A549 (cell line): ENCODE results near the gene ZNF93. TPM values are rescaled to one million over a fixed set of nuclear protein-coding genes. Genes with fewer than 3 reads are reported as not detected.
"Not testable (repeated sequence)": the region's sequence is repeated elsewhere in the genome, so short reads cannot be mapped to it uniquely, and the experiment has no call there.

Experiments
- ATAC-seq, 2 experiments: fragments of 200-7000 bp in 1 of 2; fragments of >200 bp in 1 of 2; cut with Nextera tagmentation in 1 of 2; cut with Tn5 transposase in 1 of 2; 3 replicates each; pipeline versions ENCODE4 v1.8.0 to v1.9.1; 2018 to 2020; ENCODE audit warnings: mild to moderate bottlenecking in 1 of 2, moderate library complexity in 1 of 2
- CTCF ChIA-PET: fragments of 300-600 bp; sonication (Branson Sonifier 250); formaldehyde crosslinking; extraction: SDS; loops from one replicate; lab custom pipeline; 2021; ENCODE audit warnings: antibody characterized with exemption, inconsistent platforms; lab: Yijun Ruan, JAX
- POLR2A ChIA-PET: fragments of 350-600 bp; formaldehyde crosslinking; extraction: SDS; loops from one replicate; lab custom pipeline; 2021; ENCODE audit warnings: antibody characterized with exemption, inconsistent platforms; lab: Yijun Ruan, JAX
- DNase-seq, 2 experiments: peaks; one replicate each; pipeline versions ENCODE4 v3.0.0 to v3.0.0-alpha.2; 2011 to 2016; ENCODE audit warnings: low read depth in 1 of 2, low spot score in 1 of 2
- FAIRE-seq: peaks from 2 replicates; lab custom pipeline; 2011; peaks lifted over from hg19 to GRCh38; lab: Jason Lieb, UNC
- H3K27ac ChIP-seq, 2 experiments: fragments of >200 bp; sonication (Bioruptor Twin); formaldehyde crosslinking; 3 replicates each; pipeline ENCODE4 v1.5.1; 2016 to 2017
- H3K4me1 ChIP-seq: fragments of >200 bp; sonication (Bioruptor Twin); formaldehyde crosslinking; 3 replicates; pipeline ENCODE4 v1.6.1; 2016
- H3K4me2 ChIP-seq: fragments of >200 bp; sonication (Bioruptor Twin); formaldehyde crosslinking; 3 replicates; pipeline ENCODE4 v1.6.1; 2016
- H3K4me3 ChIP-seq: fragments of >200 bp; sonication (Bioruptor Twin); formaldehyde crosslinking; 3 replicates; pipeline ENCODE4 v1.5.1; 2016
- H3K9me3 ChIP-seq: fragments of >200 bp; sonication (Bioruptor Twin); formaldehyde crosslinking; 3 replicates; pipeline ENCODE4 v1.6.1; 2016
- CEBPB ChIP-seq, 2 experiments: fragments of >200 bp in 1 of 2; sonication (Bioruptor Twin) in 1 of 2; formaldehyde crosslinking in 1 of 2; IDR thresholded peaks; 2 replicates each; pipeline ENCODE4 v1.6.1; 2012 to 2016
- EHMT2 ChIP-seq: fragments of 200-600 bp; sonication (generic); IDR thresholded peaks from 2 replicates; pipeline ENCODE4 v1.6.1; 2016; ENCODE audit warnings: antibody characterized with exemption, low read depth, mild to moderate bottlenecking, moderate library complexity
- ELK1 ChIP-seq: fragments of 150-350 bp; IDR thresholded peaks from 2 replicates; pipeline ENCODE4 v1.6.1; 2014; ENCODE audit warnings: low read depth, mild to moderate bottlenecking, low read length
- ESRRA ChIP-seq: fragments of 150-350 bp; IDR thresholded peaks from 2 replicates; pipeline ENCODE4 v1.6.1; 2014; ENCODE audit warnings: mild to moderate bottlenecking, low read length, borderline replicate concordance
- FOXS1 ChIP-seq: fragments of 250-450 bp; sonication (Bioruptor Pico); IDR thresholded peaks from 2 replicates; pipeline ENCODE4 v1.5.0; 2020; ENCODE audit warnings: mild to moderate bottlenecking, moderate library complexity
- HOXB13 ChIP-seq: fragments of 250-450 bp; sonication (Bioruptor Pico); IDR thresholded peaks from 2 replicates; pipeline ENCODE4 v1.5.0; 2020; ENCODE audit warnings: low read depth, mild to moderate bottlenecking, moderate library complexity
- HOXB5 ChIP-seq: fragments of 250-450 bp; sonication (Bioruptor Pico); IDR thresholded peaks from 2 replicates; pipeline ENCODE4 v1.5.0; 2020; ENCODE audit warnings: mild to moderate bottlenecking, moderate library complexity
- KDM1A ChIP-seq: fragments of 200-600 bp; sonication (generic); IDR thresholded peaks from 2 replicates; pipeline ENCODE4 v1.6.1; 2016; ENCODE audit warnings: low read depth, mild to moderate bottlenecking
- KDM5A ChIP-seq: fragments of 200-600 bp; sonication (generic); IDR thresholded peaks from 2 replicates; pipeline ENCODE4 v1.6.1; 2016; ENCODE audit warnings: antibody characterized with exemption, mild to moderate bottlenecking
- MYC ChIP-seq: IDR thresholded peaks from 2 replicates; pipeline ENCODE4 v1.6.1; 2012; ENCODE audit warnings: mild to moderate bottlenecking, inconsistent platforms, low read length, improper control_type of control experiment, borderline replicate concordance
- RARB ChIP-seq: fragments of 250-450 bp; sonication (Bioruptor Pico); IDR thresholded peaks from 2 replicates; pipeline ENCODE4 v1.8.0; 2021; ENCODE audit warnings: mild to moderate bottlenecking, moderate library complexity
- RCOR1 ChIP-seq: fragments of 150-350 bp; IDR thresholded peaks from 2 replicates; pipeline ENCODE4 v1.6.1; 2014; ENCODE audit warnings: antibody characterized with exemption, low read length, low read depth
- REST ChIP-seq: fragments of 200-600 bp; sonication (generic); IDR thresholded peaks from 2 replicates; pipeline ENCODE4 v1.6.1; 2016; ENCODE audit warnings: antibody characterized with exemption, mild to moderate bottlenecking, moderate library complexity
- RFX5 ChIP-seq: fragments of 450-650 bp; IDR thresholded peaks from 2 replicates; pipeline ENCODE4 v1.7.1; 2014; ENCODE audit warnings: antibody characterized with exemption, mild to moderate bottlenecking, moderate library complexity
- SMC3 ChIP-seq: fragments of >200 bp; sonication (Bioruptor Twin); formaldehyde crosslinking; IDR thresholded peaks from 3 replicates; pipeline ENCODE4 v1.6.1; 2018; ENCODE audit warnings: inconsistent platforms
- TP53 ChIP-seq: fragments of 250-450 bp; sonication (Bioruptor Pico); IDR thresholded peaks from 2 replicates; pipeline ENCODE4 v1.5.0; 2021; ENCODE audit warnings: mild to moderate bottlenecking, moderate library complexity
- USF2 ChIP-seq: fragments of 450-650 bp; IDR thresholded peaks from 2 replicates; pipeline ENCODE4 v1.6.1; 2014; ENCODE audit warnings: antibody characterized with exemption
- ZC3H11A ChIP-seq: fragments of 450-650 bp; IDR thresholded peaks from 2 replicates; pipeline ENCODE4 v1.6.1; 2014; ENCODE audit warnings: antibody characterized with exemption, mild to moderate bottlenecking
- ZFP36 ChIP-seq: fragments of 450-650 bp; IDR thresholded peaks from 2 replicates; pipeline ENCODE4 v1.6.1; 2014; ENCODE audit warnings: borderline replicate concordance; ENCODE audit not compliant: partially characterized antibody
- WGBS: methylation state at CpG from one replicate; pipeline ENCODE4 v1.1.6; 2017; ENCODE audit errors: missing lambda C conversion rate; 5-methylcytosine and 5-hydroxymethylcytosine counted together
- polyA plus RNA-seq, 4 experiments: library from polyadenylated mRNA; depleted of rRNA in 3 of 4; stranded (reverse); fragments of >200 nt; fragmentation: RNase III in 1 of 4; extraction: RNeasy Plus Mini Kit Qiagen cat#74134 plus additional on column Dnase treatment in 1 of 4; gene quantifications; 2 replicates in 3 of 4; 3 replicates in 1 of 4; pipeline ENCODE4 v1.2.3, GENCODE V29; 2011 to 2017

ZNF93 gene
- polyA plus RNA-seq, 2 of the 4 experiments (the other 2 are of a cell fraction): not detected

GRCh38 chr19:19884583-19884982, 16.2 kb upstream of the ZNF93 start (continued):
- TF ChIP-seq RARB: no peak
- TF ChIP-seq ESRRA: no peak
- no peak for TF ChIP-seq FOXS1 (CRISPR knock-in tag)
- no peak for TF ChIP-seq USF2
- TF ChIP-seq CEBPB (IDR thresholded peaks at IDR 0.05): no peak
- no peak for TF ChIP-seq REST
- no peak for TF ChIP-seq RCOR1

GRCh38 chr19:19892055-19892941, 8.4 kb upstream of the ZNF93 start:
- H3K4me3 ChIP-seq, FAIRE-seq, H3K4me2 ChIP-seq, H3K27ac ChIP-seq, H3K9me3 ChIP-seq, H3K4me1 ChIP-seq, POLR2A ChIA-PET, ATAC-seq, DNase-seq, CTCF ChIA-PET: not testable (repeated sequence)
- WGBS: 5% methylated on average over 3 of the region's 3 CpGs

GRCh38 chr19:19900139-19900728, 512 bp upstream of the ZNF93 start:
- Histone ChIP-seq H3K4me2 (no peak overlapping the region), H3K4me1 (no peaks in the 10 kb centered on the region), H3K27ac (no peak overlapping the region), H3K9me3 (0 out of 3 replicates have a peak, but pooled peaks cover 2% of the 10 kb centered on the region), H3K4me3 (no peak overlapping the region)
- TF ChIP-seq KDM5A (no peak), ESRRA (no peak), EHMT2 (no peak), SMC3 (no peak), RFX5 (no peak), ZC3H11A (no peak), TP53 (no peak), KDM1A (no peak), ELK1 (no peak), ZFP36 (no peak), HOXB13 (no peak), HOXB5 (CRISPR knock-in tag) (no peak), MYC (no peak)
- ATAC-seq (no peak), DNase-seq (no peak), FAIRE-seq (no peak)
- CTCF ChIA-PET: no interaction called here
- WGBS: 9% methylated on average over 9 of the region's 9 CpGs
- POLR2A ChIA-PET: no interaction called here

- FAIRE-seq, H3K9me3 ChIP-seq, H3K4me1 ChIP-seq, H3K4me3 ChIP-seq, DNase-seq, ATAC-seq, H3K4me2 ChIP-seq, H3K27ac ChIP-seq, POLR2A ChIA-PET, CTCF ChIA-PET: not testable (repeated sequence)
- WGBS: 17% methylated on average over 3 of the region's 3 CpGs
Measured at GRCh38 chr19:19907551-19907950, 6.8 kb downstream of the ZNF93 start.
